ENCODE measurements around the gene BTBD8. TPM values are rescaled to one million over a fixed set of nuclear protein-coding genes. Genes with fewer than 3 reads are reported as not detected.

The BTBD8 gene
- total and polyA plus RNA-seq, 12 donors, result 3.5 to 14.1 (median 9.5) TPM

DNA sequence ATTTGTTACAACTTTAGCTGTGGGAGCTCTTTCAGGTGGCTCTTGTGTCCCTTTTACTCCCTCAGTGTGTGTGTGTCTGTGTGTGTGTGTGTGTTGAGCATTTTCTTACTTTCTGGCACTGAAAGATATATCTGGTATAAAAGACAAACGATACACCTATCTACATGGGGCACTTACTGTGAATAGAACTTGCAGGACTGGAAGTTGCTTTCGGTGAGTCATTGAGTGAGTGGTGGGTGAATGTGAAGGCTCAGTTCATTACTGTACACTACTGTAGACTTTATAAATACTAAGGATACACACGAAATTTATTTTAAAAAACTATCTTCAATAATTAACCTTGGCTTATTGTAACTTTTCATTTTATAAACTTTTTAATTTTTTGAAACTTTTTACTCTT is 38.7 kb downstream of the BTBD8 start:
- WGBS, 4 donors, result 75 to 79% (median 78%) methylated on average over 3 of the region's 3 CpGs
- no peak for DNase-seq
- intact Hi-C loops (cut with DNase I), result no loop called here

DNA sequence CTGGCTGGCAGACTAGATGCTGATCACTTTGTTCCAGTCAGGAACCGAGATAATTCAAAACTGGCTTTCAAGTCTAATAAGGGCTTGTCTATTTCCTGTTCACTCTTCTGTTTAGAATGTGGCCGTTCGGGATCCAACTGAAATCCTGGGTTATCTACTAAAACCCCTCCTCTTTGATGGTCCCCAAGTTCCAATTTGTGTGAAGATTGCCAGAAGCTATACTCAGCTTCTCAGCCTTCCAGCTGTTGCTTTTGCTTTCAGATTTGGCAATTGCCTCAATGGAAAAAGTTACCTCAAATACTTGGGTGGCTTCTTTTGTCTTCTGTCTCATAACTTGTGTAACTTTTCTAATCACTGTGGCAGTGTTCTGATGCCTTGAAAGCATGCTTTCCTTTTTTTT is 43.7 kb downstream of the BTBD8 start:
- WGBS, 4 donors, result 66 to 83% (median 73%) methylated on average over 3 of the region's 3 CpGs
- no peak for TF ChIP-seq POLR2A (IDR thresholded peaks at IDR 0.05)
- TF ChIP-seq, protein P1, sequence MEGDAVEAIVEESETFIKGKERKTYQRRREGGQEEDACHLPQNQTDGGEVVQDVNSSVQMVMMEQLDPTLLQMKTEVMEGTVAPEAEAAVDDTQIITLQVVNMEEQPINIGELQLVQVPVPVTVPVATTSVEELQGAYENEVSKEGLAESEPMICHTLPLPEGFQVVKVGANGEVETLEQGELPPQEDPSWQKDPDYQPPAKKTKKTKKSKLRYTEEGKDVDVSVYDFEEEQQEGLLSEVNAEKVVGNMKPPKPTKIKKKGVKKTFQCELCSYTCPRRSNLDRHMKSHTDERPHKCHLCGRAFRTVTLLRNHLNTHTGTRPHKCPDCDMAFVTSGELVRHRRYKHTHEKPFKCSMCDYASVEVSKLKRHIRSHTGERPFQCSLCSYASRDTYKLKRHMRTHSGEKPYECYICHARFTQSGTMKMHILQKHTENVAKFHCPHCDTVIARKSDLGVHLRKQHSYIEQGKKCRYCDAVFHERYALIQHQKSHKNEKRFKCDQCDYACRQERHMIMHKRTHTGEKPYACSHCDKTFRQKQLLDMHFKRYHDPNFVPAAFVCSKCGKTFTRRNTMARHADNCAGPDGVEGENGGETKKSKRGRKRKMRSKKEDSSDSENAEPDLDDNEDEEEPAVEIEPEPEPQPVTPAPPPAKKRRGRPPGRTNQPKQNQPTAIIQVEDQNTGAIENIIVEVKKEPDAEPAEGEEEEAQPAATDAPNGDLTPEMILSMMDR (IDR thresholded peaks at IDR 0.05), result no peak
- Histone ChIP-seq H3K4me3 (no peak overlapping the region), H3K27ac (no peak overlapping the region), H3K36me3 (replicated peaks in 1 of 2) (no peaks in the 10 kb centered on the region), H3K27me3 (no peaks in the 10 kb centered on the region), H3K9me3 (replicated peaks in 1 of 3) (no peaks in the 10 kb centered on the region), H3K4me1 (replicated peaks in 1 of 2) (no peaks in the 10 kb centered on the region)
- intact Hi-C loops (cut with DNase I), result no loop called here
- no peak for DNase-seq

More for the DNA sequence above, 38.7 kb downstream of the BTBD8 start:
- no peak overlapping the region for H3K27ac ChIP-seq
- no peaks in the 10 kb centered on the region for H3K27me3 ChIP-seq
- H3K9me3 ChIP-seq (replicated peaks in 1 of 3), result no peaks in the 10 kb centered on the region
- H3K36me3 ChIP-seq (replicated peaks in 1 of 2), result no peaks in the 10 kb centered on the region
- TF ChIP-seq, protein P1 (IDR thresholded peaks at IDR 0.05), result no peak
- no peaks in the 10 kb centered on the region for H3K4me1 ChIP-seq (replicated peaks in 1 of 2)
- H3K4me3 ChIP-seq, result no peak overlapping the region

DNA sequence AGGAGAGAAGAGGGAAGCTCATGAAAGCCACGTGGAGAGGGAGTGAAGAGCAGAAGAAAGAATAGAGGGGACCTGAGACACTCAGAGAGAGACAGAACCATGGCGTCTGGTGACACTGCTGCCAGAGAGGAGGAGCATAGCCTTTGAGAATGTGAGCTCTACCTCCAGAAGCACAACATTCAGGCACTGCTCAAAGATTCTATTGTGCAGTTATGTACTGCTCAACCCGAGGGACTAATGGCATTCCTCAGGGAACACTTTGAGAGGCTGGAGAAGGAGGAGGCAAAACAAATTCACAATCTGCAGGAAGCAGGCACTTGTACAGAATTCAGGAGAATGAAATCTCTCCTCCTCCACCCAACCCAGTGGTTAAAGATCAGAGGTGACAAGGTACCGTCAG is 45.1 kb downstream of the BTBD8 start:
- Histone ChIP-seq H3K4me3 (no peak overlapping the region), H3K9me3 (replicated peaks in 1 of 3) (no peaks in the 10 kb centered on the region), H3K27me3 (no peaks in the 10 kb centered on the region), H3K27ac (no peak overlapping the region), H3K4me1 (replicated peaks in 1 of 2) (no peaks in the 10 kb centered on the region), H3K36me3 (replicated peaks in 1 of 2) (no peaks in the 10 kb centered on the region)
- intact Hi-C loops (cut with DNase I), result no loop called here
- TF ChIP-seq POLR2A (IDR thresholded peaks at IDR 0.05), result no peak
- TF ChIP-seq, protein P1 (IDR thresholded peaks at IDR 0.05), result no peak
- no peak for DNase-seq
- WGBS, 4 donors, result 76 to 88% (median 82%) methylated on average over 4 of the region's 4 CpGs

DNA sequence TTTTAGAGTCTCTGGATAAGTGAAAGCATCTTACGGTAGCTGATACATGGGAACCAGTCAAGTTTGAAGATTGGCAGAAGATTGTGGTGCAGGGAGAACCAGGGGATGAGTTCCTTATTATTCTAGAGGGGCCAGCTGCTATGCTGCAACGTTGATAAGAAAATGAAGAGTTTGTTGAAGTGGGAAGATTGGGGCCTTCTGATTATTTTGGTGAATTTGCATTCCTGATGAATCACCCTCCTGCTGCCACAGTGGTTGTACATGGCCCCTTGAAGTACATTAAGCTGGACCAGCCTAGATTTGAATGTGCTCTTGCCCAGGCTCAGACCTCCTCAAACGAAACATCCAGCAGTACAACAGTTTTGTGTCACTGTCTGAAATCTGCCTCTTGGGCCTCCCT is 45.9 kb downstream of the BTBD8 start:
- no peak for TF ChIP-seq POLR2A (IDR thresholded peaks at IDR 0.05)
- TF ChIP-seq, protein P1 (IDR thresholded peaks at IDR 0.05), result no peak
- Histone ChIP-seq H3K27me3 (no peaks in the 10 kb centered on the region), H3K36me3 (replicated peaks in 1 of 2) (no peaks in the 10 kb centered on the region), H3K27ac (no peak overlapping the region), H3K4me1 (replicated peaks in 1 of 2) (no peaks in the 10 kb centered on the region), H3K9me3 (replicated peaks in 1 of 3) (no peaks in the 10 kb centered on the region), H3K4me3 (no peak overlapping the region)
- intact Hi-C loops (cut with DNase I), result no loop called here
- WGBS, 4 donors, result 85 to 94% (median 87%) methylated on average over 3 of the region's 3 CpGs
- no peak for DNase-seq
